Ammon's horn (tissue), 1 donor: ENCODE measurements around the gene MAST1.
"Not testable (repeated sequence)": the region's sequence is repeated elsewhere in the genome, so short reads cannot be mapped to it uniquely, and the experiment has no call there.

Experiments used
- DNase-seq: peaks from one replicate; pipeline ENCODE4 v3.0.0-alpha.2; 2016; ENCODE audit warnings: low spot score

The MAST1 gene

GRCh38 chr19:12896460-12896859, 58.1 kb downstream of the MAST1 start:
- peak; percentile 50 for DNase-seq

GRCh38 chr19:12899891-12900518, 61.7 kb downstream of the MAST1 start:
- no peak for DNase-seq

- no peak for DNase-seq
Measured at GRCh38 chr19:12907166-12907565, 68.9 kb downstream of the MAST1 start.

DNA sequence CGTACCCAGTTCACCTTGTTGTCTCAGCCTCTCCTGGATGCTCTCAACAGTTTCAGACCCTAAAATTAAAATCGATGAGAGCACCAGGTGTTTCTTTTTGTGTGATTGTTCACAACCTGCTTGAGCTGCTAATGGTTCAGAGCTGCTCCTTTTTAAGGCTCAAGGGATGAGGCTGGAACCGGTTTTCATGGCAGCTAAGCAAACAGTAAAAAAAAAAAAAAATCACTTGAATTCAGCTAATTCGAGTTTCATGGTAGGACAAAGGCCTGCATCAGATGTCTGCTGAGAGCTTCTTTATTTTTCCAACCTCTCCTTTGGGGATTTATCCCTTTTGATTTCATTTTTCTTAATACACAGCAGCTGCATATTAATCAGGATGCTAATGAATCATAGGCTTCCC, 74.3 kb downstream of the MAST1 start:
- no peak for DNase-seq

- peak; percentile 93 for DNase-seq
Measured at GRCh38 chr19:12913011-12913561, 74.8 kb downstream of the MAST1 start.

DNA sequence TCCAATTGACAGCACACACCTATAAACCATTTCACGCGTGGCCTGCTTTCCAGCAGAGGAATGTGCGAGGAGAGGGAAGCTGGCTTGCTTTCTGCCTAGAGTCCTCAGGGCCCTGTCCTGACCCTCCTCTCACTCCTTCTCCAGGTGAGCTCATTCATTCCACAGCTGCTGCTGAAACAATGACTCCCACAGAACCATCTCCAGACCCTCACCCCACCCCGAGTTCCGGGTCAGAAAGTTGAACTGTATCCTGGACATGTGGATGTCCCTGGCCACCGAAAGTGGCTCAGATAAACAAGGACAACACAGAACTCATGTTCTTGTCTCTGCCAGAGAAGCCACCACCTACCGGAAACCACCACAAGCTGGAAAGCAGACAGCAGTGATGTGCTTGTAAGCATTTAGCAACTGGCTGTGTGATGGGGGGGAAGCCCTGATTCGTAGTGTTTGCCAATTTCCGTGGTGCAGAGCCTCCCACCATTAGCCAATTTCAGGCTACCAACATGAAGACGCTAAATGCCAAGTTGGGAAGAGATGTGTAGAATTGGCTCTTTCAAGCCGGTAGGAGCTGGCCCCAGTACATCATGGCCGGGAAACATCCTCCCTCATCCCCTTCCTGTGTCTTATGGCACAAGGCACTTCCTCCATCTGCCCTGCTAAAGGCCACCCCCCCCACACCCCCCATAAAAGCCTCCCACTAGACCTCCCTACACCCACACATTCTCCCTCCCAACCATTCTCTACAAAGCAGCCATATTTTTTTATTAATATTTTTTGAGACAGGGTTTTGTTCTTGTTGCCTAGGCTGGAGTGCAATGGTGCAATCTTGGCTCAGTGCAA, 75.8 kb downstream of the MAST1 start:
- peak; percentile 68 for DNase-seq

DNA sequence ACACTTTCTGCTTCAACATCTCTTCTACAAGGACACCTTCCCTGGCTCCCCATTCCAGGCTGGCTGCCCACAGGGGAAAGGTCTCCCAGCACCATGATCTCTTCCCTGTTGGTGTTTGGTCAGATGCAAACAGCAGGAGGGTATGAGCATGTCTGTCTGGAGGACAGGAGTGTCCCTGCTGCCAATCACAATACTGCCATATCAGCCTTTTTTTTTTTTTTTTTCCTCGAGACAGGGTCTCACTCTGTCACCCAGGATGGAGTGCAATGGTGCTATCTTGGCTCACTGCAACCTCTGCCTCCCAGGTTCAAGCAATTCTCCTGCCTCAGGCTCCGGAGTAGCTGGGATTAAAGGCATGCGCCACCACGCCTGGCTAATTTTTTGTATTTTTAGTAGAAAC, 77.5 kb downstream of the MAST1 start:
- not testable (repeated sequence) for DNase-seq

- no peak for DNase-seq
Measured at GRCh38 chr19:12918253-12918652, 79.9 kb downstream of the MAST1 start.

- no peak for DNase-seq
Measured at GRCh38 chr19:12921047-12921446, 82.7 kb downstream of the MAST1 start.

- no peak for DNase-seq
Measured at GRCh38 chr19:12922959-12923358, 84.6 kb downstream of the MAST1 start.
